GM23338 (cell line): ENCODE measurements around the gene PSMD3.

ENCODE experiments used
- EZH2phosphoT487 ChIP-seq: fragments of 200-600 bp; sonication (generic); IDR thresholded peaks from one replicate; pipeline ENCODE4 v1.8.1; 2018; ENCODE audit warnings: antibody characterized with exemption; ENCODE audit not compliant: unreplicated experiment
- NANOG ChIP-seq: IDR thresholded peaks from 2 replicates; pipeline ENCODE4 v1.6.1; 2016; ENCODE audit warnings: antibody characterized with exemption, borderline replicate concordance
- ZNF114 ChIP-seq: fragments of 250-450 bp; sonication (Bioruptor Pico); IDR thresholded peaks from 2 replicates; pipeline ENCODE4 v1.5.0; 2020; ENCODE audit warnings: mild to moderate bottlenecking, moderate library complexity
- ZNF331 ChIP-seq: fragments of 250-450 bp; sonication (Bioruptor Pico); IDR thresholded peaks from 2 replicates; pipeline ENCODE4 v1.5.0; 2020; ENCODE audit warnings: low read depth, mild to moderate bottlenecking, moderate library complexity
- TF ChIP-seq, protein P1 (sequence below), 2 experiments: fragments of 200-600 bp in 1 of 2; sonication (generic) in 1 of 2; conservative IDR thresholded peaks; 2 replicates each; pipeline versions ENCODE4 v1.5.1 to v1.6.1; 2016 to 2017; ENCODE audit warnings: antibody characterized with exemption in 2 of 2, low read depth in 2 of 2, mild to moderate bottlenecking in 2 of 2, moderate library complexity in 1 of 2
- TF ChIP-seq, protein P2 (sequence below): IDR thresholded peaks from one replicate; pipeline ENCODE4 v1.6.1; 2018; ENCODE audit warnings: antibody characterized with exemption; ENCODE audit not compliant: unreplicated experiment

DNA sequence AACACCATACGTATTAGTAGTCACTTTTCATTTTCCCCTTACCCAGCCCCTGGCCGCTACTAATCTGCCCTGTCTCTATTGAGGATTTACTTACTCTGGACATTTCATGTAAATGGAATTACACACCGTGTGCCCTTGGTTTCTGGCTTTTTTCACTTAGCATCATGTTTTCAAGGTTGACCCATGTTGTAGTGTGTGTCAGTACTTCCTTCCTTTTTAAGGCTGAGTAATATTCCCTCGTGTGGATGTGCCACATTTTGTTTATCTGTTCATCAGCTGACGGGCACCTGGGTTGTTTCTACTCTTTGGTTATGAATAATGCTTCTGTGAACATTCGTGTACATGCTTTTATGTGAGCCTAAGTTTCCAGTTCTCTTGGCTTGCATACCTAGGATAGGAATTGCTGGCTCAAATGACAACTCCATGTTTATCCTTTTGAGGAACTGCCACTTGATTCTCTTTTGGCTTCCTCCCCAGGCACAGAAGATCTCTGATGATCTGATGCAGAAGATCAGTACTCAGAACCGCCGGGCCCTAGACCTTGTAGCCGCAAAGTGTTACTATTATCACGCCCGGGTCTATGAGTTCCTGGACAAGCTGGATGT lies 7.7 kb downstream of the PSMD3 start:
- TF ChIP-seq, protein P1, sequence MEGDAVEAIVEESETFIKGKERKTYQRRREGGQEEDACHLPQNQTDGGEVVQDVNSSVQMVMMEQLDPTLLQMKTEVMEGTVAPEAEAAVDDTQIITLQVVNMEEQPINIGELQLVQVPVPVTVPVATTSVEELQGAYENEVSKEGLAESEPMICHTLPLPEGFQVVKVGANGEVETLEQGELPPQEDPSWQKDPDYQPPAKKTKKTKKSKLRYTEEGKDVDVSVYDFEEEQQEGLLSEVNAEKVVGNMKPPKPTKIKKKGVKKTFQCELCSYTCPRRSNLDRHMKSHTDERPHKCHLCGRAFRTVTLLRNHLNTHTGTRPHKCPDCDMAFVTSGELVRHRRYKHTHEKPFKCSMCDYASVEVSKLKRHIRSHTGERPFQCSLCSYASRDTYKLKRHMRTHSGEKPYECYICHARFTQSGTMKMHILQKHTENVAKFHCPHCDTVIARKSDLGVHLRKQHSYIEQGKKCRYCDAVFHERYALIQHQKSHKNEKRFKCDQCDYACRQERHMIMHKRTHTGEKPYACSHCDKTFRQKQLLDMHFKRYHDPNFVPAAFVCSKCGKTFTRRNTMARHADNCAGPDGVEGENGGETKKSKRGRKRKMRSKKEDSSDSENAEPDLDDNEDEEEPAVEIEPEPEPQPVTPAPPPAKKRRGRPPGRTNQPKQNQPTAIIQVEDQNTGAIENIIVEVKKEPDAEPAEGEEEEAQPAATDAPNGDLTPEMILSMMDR (conservative IDR thresholded peaks at IDR 0.05; ENCODE audit: low read depth in 2 of 2) = no peak
- no peak for TF ChIP-seq ZNF331
- TF ChIP-seq ZNF114 = no peak
- TF ChIP-seq EZH2phosphoT487 = no peak
- TF ChIP-seq NANOG = no peak
- TF ChIP-seq, protein P2, sequence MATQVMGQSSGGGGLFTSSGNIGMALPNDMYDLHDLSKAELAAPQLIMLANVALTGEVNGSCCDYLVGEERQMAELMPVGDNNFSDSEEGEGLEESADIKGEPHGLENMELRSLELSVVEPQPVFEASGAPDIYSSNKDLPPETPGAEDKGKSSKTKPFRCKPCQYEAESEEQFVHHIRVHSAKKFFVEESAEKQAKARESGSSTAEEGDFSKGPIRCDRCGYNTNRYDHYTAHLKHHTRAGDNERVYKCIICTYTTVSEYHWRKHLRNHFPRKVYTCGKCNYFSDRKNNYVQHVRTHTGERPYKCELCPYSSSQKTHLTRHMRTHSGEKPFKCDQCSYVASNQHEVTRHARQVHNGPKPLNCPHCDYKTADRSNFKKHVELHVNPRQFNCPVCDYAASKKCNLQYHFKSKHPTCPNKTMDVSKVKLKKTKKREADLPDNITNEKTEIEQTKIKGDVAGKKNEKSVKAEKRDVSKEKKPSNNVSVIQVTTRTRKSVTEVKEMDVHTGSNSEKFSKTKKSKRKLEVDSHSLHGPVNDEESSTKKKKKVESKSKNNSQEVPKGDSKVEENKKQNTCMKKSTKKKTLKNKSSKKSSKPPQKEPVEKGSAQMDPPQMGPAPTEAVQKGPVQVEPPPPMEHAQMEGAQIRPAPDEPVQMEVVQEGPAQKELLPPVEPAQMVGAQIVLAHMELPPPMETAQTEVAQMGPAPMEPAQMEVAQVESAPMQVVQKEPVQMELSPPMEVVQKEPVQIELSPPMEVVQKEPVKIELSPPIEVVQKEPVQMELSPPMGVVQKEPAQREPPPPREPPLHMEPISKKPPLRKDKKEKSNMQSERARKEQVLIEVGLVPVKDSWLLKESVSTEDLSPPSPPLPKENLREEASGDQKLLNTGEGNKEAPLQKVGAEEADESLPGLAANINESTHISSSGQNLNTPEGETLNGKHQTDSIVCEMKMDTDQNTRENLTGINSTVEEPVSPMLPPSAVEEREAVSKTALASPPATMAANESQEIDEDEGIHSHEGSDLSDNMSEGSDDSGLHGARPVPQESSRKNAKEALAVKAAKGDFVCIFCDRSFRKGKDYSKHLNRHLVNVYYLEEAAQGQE = no peak
